ENCODE results near the gene SERPINA9.
"Not testable (repeated sequence)": the region's sequence is repeated elsewhere in the genome, so short reads cannot be mapped to it uniquely, and the experiment has no call there.

Gene SERPINA9

GRCh38 chr14:94423453-94424056 is 52.4 kb downstream of the SERPINA9 start:
- peak; percentile 33 for DNase-seq (ENCODE audit: low spot score)

GRCh38 chr14:94421316-94421715 is 54.7 kb downstream of the SERPINA9 start:
- DNase-seq (ENCODE audit: low spot score): no peak

GRCh38 chr14:94417497-94418205 is 58.3 kb downstream of the SERPINA9 start:
- not testable (repeated sequence) for DNase-seq (ENCODE audit: low spot score)

All from putamen (tissue), 1 donor.